Measurements from ENCODE around the gene EDARADD. TPM values are rescaled to one million over a fixed set of nuclear protein-coding genes. Genes with fewer than 3 reads are reported as not detected.

Gene EDARADD
- total and polyA plus RNA-seq, 2 of the 13 experiments (the other 11 are each of a cell fraction or from before 2014, with no cell fraction given): 0.03 TPM; not detected in 1

DNA sequence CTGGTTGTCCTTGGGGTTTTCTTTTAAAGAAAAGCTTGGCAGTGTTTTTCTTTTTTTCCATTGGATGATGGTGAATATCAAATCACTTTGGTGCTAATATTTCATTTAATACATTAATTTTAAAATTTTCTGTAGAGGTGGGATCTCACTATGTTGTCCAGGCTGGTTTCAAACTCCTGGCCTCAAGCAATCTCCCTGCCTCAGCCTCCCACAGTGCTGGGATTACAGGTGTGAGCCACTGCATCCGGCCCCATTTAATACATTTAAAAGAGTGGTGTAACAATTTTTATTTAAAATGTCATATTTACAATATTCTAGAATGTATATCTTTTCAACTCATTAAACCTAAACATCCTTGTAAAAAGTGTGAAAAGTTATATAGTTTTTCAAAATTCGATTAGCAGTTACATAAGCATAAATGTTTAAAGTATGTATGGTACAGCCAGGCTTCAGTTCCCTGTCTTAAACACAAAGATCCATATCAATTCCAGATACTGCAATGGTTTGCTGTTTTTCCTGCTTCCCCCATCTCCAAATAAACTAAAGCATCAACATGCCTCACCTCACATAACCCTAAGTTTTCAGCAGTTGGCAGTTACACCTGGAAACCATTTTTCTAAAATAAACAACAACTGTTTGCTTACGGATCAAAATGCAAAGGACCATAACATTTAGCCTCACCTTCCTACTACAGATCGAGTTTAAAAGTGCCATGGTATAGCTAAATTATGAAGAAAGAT, 120.8 kb downstream of the EDARADD start (continued):
- TF ChIP-seq, protein P1, sequence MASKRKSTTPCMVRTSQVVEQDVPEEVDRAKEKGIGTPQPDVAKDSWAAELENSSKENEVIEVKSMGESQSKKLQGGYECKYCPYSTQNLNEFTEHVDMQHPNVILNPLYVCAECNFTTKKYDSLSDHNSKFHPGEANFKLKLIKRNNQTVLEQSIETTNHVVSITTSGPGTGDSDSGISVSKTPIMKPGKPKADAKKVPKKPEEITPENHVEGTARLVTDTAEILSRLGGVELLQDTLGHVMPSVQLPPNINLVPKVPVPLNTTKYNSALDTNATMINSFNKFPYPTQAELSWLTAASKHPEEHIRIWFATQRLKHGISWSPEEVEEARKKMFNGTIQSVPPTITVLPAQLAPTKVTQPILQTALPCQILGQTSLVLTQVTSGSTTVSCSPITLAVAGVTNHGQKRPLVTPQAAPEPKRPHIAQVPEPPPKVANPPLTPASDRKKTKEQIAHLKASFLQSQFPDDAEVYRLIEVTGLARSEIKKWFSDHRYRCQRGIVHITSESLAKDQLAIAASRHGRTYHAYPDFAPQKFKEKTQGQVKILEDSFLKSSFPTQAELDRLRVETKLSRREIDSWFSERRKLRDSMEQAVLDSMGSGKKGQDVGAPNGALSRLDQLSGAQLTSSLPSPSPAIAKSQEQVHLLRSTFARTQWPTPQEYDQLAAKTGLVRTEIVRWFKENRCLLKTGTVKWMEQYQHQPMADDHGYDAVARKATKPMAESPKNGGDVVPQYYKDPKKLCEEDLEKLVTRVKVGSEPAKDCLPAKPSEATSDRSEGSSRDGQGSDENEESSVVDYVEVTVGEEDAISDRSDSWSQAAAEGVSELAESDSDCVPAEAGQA (IDR thresholded peaks at IDR 0.05; ENCODE audit: low read depth): no peak
- TF ChIP-seq, protein P1 (CRISPR knock-in tag; IDR thresholded peaks at IDR 0.05; ENCODE audit: borderline replicate concordance): no peak
- TF ChIP-seq, protein P2, sequence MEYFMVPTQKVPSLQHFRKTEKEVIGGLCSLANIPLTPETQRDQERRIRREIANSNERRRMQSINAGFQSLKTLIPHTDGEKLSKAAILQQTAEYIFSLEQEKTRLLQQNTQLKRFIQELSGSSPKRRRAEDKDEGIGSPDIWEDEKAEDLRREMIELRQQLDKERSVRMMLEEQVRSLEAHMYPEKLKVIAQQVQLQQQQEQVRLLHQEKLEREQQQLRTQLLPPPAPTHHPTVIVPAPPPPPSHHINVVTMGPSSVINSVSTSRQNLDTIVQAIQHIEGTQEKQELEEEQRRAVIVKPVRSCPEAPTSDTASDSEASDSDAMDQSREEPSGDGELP (IDR thresholded peaks at IDR 0.05; ENCODE audit: borderline replicate concordance, low read depth): no peak
- TF ChIP-seq ZSCAN30 (CRISPR knock-in tag; IDR thresholded peaks at IDR 0.05): 0 out of 2 replicates have a peak, but pooled peaks have one; percentile 35
- peak; percentile 66; the same call in 1 of the 2 replicates for TF ChIP-seq RXRA (CRISPR knock-in tag; IDR thresholded peaks at IDR 0.05)
- TF ChIP-seq, protein P3, sequence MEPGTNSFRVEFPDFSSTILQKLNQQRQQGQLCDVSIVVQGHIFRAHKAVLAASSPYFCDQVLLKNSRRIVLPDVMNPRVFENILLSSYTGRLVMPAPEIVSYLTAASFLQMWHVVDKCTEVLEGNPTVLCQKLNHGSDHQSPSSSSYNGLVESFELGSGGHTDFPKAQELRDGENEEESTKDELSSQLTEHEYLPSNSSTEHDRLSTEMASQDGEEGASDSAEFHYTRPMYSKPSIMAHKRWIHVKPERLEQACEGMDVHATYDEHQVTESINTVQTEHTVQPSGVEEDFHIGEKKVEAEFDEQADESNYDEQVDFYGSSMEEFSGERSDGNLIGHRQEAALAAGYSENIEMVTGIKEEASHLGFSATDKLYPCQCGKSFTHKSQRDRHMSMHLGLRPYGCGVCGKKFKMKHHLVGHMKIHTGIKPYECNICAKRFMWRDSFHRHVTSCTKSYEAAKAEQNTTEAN (CRISPR knock-in tag; conservative IDR thresholded peaks at IDR 0.05): no peak
- no peak for TF ChIP-seq GPN1 (CRISPR knock-in tag; IDR thresholded peaks at IDR 0.05; ENCODE audit: borderline replicate concordance)
- TF ChIP-seq, protein P4, sequence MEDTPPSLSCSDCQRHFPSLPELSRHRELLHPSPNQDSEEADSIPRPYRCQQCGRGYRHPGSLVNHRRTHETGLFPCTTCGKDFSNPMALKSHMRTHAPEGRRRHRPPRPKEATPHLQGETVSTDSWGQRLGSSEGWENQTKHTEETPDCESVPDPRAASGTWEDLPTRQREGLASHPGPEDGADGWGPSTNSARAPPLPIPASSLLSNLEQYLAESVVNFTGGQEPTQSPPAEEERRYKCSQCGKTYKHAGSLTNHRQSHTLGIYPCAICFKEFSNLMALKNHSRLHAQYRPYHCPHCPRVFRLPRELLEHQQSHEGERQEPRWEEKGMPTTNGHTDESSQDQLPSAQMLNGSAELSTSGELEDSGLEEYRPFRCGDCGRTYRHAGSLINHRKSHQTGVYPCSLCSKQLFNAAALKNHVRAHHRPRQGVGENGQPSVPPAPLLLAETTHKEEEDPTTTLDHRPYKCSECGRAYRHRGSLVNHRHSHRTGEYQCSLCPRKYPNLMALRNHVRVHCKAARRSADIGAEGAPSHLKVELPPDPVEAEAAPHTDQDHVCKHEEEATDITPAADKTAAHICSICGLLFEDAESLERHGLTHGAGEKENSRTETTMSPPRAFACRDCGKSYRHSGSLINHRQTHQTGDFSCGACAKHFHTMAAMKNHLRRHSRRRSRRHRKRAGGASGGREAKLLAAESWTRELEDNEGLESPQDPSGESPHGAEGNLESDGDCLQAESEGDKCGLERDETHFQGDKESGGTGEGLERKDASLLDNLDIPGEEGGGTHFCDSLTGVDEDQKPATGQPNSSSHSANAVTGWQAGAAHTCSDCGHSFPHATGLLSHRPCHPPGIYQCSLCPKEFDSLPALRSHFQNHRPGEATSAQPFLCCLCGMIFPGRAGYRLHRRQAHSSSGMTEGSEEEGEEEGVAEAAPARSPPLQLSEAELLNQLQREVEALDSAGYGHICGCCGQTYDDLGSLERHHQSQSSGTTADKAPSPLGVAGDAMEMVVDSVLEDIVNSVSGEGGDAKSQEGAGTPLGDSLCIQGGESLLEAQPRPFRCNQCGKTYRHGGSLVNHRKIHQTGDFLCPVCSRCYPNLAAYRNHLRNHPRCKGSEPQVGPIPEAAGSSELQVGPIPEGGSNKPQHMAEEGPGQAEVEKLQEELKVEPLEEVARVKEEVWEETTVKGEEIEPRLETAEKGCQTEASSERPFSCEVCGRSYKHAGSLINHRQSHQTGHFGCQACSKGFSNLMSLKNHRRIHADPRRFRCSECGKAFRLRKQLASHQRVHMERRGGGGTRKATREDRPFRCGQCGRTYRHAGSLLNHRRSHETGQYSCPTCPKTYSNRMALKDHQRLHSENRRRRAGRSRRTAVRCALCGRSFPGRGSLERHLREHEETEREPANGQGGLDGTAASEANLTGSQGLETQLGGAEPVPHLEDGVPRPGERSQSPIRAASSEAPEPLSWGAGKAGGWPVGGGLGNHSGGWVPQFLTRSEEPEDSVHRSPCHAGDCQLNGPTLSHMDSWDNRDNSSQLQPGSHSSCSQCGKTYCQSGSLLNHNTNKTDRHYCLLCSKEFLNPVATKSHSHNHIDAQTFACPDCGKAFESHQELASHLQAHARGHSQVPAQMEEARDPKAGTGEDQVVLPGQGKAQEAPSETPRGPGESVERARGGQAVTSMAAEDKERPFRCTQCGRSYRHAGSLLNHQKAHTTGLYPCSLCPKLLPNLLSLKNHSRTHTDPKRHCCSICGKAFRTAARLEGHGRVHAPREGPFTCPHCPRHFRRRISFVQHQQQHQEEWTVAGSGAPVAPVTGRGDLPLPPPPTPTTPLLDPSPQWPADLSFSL (CRISPR knock-in tag; IDR thresholded peaks at IDR 0.05): no peak
- peak; percentile 65 for TF ChIP-seq RARA (CRISPR knock-in tag; IDR thresholded peaks at IDR 0.05)
- TF ChIP-seq NR1H2 (CRISPR knock-in tag; IDR thresholded peaks at IDR 0.05; ENCODE audit: borderline replicate concordance, low read depth): no peak
- TF ChIP-seq ZNF496 (CRISPR knock-in tag; IDR thresholded peaks at IDR 0.05; ENCODE audit: insufficient replicate concordance): no peak
- 0 out of 2 replicates have a peak, but pooled peaks have one; percentile 77 for TF ChIP-seq NAIF1 (CRISPR knock-in tag; IDR thresholded peaks at IDR 0.05; ENCODE audit: borderline replicate concordance)
- TF ChIP-seq KLF6 (CRISPR knock-in tag; IDR thresholded peaks at IDR 0.05): no peak
- peak; percentile 44; the same call in 1 of the 2 replicates for TF ChIP-seq SMAD3 (CRISPR knock-in tag; IDR thresholded peaks at IDR 0.05)

Measured in HepG2 (cell line).